Neural progenitor cell (in vitro differentiated cells): ENCODE measurements around the gene ARL16.

Experiments
- EZH2 ChIP-seq: fragments of 200-600 bp; sonication (generic); IDR thresholded peaks from 2 replicates; pipeline ENCODE4 v1.6.1; 2017; ENCODE audit warnings: antibody characterized with exemption, mild to moderate bottlenecking, moderate library complexity
- EZH2phosphoT487 ChIP-seq: fragments of 200-600 bp; sonication (generic); IDR thresholded peaks from 2 replicates; pipeline ENCODE4 v1.6.1; 2017; ENCODE audit warnings: antibody characterized with exemption
- TF ChIP-seq, protein P1 (sequence below): fragments of 200-600 bp; sonication (generic); IDR thresholded peaks from 2 replicates; pipeline ENCODE4 v1.5.1; 2017; ENCODE audit warnings: antibody characterized with exemption, mild to moderate bottlenecking

DNA sequence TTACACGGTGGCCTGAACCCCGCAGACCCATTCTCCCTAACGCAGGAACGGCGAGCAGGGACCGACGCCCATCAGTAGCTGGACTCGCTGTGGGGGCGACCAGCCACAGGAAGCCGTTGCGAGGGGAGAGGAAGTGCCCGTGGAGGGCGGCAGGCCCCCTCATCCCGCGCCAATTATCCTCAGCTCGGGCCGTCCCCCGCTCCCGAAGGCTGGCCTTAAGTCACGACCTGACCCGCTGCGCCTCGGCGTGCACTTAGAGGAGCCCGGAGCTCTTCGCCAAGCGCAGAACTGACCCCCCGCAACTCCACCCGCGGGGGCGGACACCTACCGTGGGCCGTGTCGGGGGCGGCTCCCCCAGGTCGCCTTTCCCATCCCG is 401 bp downstream of the ARL16 start:
- TF ChIP-seq, protein P1, sequence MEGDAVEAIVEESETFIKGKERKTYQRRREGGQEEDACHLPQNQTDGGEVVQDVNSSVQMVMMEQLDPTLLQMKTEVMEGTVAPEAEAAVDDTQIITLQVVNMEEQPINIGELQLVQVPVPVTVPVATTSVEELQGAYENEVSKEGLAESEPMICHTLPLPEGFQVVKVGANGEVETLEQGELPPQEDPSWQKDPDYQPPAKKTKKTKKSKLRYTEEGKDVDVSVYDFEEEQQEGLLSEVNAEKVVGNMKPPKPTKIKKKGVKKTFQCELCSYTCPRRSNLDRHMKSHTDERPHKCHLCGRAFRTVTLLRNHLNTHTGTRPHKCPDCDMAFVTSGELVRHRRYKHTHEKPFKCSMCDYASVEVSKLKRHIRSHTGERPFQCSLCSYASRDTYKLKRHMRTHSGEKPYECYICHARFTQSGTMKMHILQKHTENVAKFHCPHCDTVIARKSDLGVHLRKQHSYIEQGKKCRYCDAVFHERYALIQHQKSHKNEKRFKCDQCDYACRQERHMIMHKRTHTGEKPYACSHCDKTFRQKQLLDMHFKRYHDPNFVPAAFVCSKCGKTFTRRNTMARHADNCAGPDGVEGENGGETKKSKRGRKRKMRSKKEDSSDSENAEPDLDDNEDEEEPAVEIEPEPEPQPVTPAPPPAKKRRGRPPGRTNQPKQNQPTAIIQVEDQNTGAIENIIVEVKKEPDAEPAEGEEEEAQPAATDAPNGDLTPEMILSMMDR: no peak
- TF ChIP-seq EZH2 (no peak), EZH2phosphoT487 (no peak)
